Midbrain (tissue), 1 donor: ENCODE measurements around the gene NSUN4.
"Not testable (repeated sequence)": the region's sequence is repeated elsewhere in the genome, so short reads cannot be mapped to it uniquely, and the experiment has no call there.

Source experiments
- DNase-seq: peaks from one replicate; lab custom pipeline; 2025; lab: John Stamatoyannopoulos, UW

Gene NSUN4

DNA sequence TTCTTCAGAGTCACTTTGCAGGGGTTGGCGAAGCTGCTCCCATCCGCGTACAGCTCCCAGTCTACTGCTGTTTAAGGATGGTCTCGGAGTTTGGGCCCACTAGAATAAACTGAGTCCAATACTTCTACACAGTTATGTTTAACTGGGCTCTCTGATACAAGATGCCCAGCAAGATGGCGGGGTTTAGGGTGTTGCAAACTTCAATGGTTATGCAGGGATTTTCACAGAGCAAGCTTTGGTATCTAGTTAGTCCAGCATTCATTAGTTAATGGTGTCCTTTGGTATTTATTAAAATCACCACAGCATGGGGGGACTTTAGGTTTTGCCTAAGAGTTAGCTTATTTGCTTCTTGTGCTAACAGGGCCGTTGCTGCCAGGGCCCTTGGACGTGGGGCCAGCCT lies 12.4 kb upstream of the NSUN4 start:
- not testable (repeated sequence) for DNase-seq

DNA sequence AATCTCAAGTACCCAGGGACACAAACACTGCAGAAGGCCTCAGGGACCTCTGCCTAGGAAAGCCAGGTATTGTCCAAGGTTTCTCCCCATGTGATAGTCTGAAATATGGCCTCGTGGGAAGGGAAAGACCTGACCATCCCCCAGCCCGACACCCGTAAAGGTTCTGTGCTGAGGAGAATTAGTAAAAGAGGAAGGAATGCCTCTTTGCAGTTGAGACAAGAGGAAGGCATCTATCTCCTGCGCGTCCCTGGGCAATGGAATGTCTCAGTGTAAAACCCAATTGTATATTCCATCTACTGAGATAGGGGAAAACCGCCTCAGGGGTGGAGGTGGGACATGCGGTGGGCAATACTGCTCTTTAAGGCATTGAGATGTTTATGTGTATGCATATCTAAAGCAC lies 10.8 kb upstream of the NSUN4 start:
- not testable (repeated sequence) for DNase-seq

DNA sequence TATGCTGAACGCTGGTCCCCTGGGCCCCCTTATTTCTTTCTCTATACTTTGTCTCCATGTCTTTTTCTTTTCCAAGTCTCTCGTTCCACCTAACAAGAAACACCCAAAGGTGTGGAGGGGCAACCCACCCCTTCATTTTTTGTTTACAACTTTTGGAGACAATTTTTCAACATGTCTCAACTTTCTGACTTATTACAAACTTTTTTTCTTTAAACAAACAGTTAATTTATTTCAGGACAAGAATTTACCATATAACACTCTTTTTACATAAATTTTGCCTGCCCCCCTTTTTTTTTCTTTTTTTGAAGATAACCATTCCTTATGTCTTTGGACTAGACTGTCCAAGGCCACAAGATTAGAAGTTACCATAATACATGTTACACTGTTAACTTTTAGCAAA lies 10.2 kb upstream of the NSUN4 start:
- DNase-seq: not testable (repeated sequence)

DNA sequence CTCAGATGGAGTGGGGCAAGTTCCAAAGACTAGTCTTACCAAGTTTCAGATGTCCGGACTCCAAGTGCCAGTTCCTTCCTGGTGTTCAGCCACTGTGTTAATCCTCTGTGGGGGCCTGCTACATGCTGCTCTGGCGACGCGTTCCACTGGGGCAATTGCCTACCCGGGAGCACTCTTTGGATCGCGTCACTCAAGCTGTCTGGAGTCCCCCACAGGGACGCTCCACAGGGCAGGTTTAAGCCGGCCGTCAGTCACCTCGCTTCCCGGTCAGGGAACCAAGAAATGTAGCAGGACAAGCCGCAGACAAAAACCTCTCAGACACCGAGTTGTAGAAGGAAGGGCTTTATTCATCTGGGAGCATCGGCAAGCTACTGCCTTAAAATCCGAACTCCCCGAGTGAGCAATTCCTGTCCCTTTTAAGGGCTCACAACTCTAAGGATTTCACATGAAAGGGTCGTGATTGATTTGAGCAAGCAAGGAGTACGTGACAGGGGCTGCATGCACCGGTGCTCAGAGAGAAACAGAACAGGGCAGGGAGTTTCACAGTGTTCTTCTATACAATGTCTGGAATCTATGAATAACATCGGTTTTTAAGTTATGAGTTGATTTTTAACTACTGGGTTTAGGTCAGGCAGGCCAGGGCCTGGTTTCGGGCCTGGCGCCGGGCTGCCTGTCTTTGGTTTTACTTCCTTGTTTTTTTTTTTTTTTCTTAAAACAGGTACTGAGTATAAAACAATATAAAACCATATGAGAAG lies 8.6 kb upstream of the NSUN4 start:
- not testable (repeated sequence) for DNase-seq

DNA sequence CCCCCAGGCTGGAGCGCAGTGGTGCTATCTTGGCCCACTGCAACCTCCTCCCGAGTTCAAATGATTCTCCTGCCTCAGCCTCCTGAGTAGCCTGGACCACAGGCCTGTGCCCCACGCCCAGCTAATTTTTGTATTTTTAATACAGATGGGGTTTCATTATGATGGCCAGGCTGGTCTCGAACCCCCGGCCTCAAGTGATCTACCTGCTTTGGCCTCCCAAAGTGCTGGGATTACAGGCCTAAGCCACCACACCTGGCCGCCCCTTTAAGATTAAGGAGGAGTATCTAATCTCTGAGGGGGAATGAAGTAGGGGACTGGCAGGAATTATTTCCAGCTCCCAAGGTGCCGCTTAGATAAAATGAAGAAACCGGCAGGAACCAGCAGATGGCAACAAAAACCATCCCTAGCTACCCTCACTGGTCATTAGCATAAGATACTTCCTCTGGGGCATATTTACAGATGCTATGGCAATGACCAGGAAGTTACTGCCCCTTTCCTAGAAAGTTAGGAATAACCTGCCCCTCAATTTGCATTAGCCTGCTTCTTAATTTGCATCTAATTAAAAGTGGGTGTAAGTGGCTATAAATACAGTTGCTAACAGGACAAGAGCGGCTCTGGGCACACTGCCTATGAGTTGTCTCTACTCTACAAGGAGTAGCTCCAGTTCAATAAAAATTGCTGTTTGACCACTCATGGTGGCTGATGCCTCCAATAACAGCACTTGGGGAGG lies 7.1 kb upstream of the NSUN4 start:
- peak; percentile 20 for DNase-seq

DNA sequence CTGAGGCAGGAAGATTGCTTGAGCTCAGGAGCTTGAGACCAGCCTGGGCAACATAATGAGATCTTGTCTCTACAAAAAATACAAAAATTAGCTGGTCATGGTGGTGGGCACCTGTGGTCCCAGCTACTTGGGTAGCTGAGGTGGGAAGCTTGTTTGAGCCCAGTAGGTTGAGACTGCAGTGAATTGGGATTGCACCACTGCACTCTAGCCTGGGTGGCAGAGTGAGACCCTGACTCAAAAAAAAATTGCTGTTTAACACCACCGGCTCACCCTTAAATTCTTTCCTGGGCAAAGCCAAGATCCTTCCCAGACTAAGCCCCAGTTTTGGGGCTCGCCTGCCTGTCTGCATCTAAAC lies 6.6 kb upstream of the NSUN4 start:
- no peak for DNase-seq

DNA sequence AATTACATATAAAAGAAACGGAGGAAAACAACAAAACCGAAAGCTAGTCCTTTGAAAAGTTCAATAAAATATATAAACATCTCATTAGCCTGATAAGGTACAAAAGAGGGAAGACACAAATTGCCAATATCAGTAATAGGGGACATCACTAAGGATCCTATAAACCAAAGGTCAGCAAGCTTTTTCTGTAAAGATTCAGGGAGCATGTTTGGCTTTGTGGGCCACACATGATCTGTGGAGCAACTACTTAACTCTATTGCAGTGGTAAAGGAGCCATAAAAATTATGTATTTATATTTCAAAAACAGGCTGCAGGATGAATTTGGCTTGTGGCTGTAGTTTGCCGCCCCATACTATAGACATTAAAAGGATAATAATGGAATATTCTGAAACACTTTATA lies 5.5 kb upstream of the NSUN4 start:
- DNase-seq: no peak

DNA sequence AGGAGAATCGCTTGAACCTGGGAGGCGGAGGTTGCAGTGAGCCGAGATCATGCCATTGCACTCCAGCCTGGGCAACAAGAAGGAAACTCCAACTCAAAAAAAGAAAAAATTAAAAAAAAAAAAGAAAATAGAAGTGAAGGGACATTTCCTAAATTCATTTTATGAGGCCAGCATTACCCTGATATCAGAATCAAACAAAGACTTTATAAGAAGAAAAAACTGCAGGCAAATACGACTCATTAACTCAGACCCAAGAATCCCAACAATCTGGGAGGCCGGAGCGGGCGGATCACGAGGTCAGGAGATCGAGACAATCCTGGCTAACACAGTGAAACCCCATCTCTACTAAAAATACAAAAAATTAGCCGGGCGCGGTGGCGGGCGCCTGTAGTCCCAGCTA lies 3.2 kb upstream of the NSUN4 start:
- not testable (repeated sequence) for DNase-seq

DNA sequence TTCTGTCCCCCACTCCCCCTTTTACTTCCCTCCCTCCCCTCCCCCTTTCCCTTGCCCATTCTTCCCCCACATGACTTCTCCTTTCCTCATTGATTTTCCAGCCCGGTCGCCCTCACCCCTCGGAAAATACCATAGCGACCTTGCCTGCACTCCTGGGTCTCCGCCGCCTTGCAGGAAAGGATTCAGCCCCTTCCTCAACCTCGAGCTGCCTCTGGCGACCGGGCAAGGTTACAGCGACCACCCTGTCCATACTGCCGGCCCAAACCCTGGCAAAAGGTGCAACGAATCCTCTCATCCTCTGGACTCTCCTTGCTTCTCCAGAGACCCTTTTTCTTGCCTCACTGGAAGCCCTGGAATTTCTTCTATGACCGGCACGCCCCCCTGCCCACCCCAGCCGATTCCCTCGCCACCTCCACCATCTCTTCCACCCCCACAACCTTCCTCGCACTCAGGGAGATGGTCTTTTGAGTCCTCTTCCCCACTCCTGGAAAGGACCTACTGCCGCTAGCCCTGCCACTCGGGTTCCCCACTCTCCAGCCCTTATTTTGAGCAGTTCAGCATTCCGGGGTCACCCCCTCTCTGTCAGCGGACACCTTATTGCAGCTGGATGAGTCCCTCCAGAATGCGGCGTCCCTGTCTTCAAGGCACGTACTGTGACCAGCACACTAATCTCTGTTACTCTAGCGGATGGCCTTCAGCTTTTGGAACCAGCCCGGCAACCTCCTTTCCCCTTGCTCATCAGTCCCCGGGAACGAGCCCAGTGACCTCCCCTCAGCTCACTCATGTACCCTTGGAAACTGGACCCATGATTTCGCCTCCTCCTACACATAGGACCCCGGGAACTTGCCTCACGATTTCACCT lies 846 bp downstream of the NSUN4 start:
- DNase-seq: no peak

DNA sequence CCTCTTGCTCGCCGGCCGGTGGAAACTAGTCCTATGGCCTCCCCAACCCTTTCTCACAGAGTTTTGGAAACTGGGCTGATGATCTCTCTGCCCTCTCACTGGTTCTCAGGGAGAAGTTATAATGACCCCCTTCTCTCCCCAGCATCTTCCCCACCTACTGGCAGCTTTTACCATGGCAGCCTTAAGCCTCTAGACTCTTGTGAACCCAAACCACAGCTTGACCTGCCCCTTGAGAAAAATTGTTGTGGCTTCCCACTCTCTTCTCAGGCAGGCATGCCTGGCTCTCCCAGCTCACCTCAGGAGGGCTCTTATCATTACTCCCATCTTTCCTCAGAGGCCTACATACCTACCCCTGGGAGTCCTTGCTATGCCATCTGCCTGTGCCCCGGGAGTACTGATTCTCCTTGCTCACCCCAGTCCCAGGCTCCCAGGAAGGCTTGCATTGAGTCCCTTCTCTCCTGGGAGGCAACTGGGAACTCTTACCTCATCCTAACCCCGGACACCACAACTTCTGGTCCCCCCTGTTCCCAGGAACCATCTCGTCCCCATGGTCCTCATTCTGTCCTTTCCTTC lies 1.6 kb downstream of the NSUN4 start:
- no peak for DNase-seq

DNA sequence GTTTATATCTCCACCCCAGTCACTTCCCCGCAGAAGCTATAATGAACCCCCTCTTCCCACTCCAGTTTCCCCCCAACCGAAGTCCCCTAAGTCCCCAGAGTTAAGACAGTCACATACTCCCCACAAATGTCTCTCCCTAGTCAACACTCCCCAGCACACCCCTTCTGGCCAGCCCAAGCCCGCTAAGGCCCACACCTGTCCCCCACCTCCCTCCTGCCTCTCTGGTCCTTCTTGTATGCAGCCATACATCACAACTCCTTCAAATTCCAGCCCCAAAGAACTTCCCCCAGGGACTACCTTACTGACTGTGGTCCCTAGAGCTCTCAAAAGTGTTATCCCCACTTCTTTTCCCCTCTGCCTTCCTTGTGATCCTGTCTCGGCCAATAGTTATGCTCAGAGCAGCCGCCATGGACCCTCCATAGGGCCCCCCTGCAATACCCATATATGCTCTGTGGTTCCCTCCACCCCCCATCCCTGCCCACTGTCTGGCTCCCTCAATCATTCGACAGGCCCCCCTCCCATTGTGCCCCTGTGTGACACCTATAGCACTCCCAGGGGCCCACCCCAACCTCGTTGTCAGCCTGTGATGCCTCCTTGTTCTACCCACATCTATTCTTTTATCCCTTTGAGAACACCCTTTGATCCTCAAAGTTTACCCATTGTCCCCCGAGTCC lies 2.2 kb downstream of the NSUN4 start:
- DNase-seq: no peak

DNA sequence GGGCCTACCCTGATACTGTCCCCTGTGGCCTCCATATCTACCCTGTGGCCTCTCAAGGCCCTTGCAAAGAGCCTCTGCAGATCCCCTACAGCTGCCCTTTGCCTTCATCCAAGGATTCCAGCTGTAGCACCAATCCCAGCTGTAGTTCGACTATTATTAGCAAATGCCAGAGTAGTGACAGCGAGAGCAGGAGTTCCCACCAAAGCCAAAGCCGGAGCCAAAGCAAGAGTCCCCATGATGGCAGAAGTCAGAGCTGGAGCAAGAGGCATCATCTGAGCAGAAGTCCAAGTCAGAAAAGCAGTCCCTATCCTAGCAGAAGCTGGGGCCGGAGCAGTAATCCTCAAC lies 2.7 kb downstream of the NSUN4 start:
- no peak for DNase-seq

DNA sequence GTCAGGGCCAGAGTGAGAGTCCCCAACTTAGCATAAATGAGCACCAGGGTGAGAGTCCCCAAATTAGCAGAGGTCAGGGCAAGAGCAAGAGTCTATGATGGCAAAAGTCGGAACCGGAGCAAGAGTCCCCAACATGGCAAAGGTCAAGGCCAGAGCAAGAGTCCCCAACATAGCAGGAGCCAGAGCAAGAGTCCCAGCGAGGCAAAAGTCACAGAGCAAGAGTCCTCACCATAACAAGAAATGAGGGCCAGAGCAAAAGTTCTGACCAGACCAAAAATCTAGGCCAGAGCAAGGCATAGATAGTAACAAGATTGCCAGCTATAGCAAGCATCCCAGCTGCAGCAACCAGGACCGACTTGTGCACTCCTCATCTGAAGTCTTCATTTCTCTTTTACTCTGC lies 3.1 kb downstream of the NSUN4 start:
- DNase-seq: no peak

DNA sequence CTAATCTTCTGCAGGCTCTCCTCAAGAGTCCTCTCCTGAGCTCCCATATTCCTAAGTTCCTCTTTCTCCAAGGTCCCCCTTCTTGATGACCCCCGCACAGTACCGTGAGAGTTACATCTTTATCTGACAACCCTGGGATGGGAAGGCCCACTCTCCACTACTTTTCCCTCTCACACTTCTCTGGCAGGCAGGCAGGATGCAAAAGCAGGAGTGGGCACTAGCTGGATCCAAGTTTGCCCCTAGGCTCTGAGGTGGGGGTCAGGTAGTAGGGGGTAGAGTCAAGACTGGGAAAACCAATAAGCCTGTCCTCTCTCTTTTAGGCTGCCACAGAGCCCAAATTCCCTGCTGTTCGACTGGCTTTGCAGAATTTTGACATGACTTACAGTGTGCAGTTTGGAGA lies 3.9 kb downstream of the NSUN4 start:
- no peak for DNase-seq

DNA sequence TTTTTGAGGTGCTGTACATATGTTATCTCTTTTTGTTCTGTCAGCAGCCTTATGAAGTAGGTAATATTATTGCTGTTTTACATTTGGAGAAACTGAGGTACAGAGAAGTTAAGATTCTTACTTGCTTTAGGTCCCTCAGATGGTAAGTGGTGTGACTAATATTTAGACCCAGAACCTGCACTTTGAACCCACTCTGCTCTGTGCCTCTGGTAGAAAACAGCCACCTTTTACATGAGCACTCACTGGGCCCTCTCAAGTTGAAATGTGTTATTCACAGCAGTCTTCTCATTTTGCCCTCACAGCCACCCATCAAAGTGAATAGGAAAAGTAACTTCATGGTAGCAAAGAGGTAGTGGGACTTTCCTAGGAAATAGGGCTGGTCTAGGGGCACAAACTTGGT lies 4.7 kb downstream of the NSUN4 start:
- DNase-seq: no peak

DNA sequence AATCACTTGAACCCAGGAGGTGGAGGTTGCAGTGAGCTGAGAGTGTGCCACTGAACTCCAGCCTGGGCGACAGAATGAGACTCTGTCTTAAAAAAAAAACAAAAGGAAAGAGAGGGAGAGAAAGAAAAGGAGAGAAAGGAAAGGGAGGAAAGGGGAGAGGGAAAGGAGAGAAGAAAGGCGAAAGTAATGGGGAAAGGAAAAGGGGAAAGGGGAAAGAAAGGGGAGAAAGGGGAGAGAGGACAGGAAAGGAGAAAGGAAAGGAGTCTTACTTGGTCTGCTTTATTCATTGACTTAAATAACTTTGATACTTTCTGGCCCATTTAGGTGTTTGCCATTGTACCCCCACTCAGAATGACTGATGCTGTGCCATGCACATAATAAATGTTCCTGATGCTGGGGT lies 11.8 kb downstream of the NSUN4 start:
- DNase-seq: no peak

DNA sequence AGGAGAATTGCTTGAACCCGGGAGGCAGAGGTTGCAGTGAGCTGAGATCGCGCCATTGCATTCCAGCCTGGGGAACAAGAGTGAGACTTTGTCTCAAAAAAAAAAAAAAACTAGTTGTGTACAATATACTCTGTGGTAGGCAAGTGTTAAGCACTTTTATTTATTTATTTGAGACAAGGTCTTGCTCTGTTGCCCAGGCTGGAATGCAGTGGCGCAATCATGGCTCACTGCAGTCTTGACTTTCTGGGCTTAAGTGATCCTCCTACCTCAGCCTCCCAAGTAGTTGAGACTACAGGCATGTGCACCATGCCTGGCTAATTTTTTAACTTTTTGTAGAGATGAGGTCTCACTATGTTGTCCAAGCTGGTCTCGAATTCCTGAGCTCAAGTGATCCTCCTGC lies 15.3 kb downstream of the NSUN4 start:
- not testable (repeated sequence) for DNase-seq

DNA sequence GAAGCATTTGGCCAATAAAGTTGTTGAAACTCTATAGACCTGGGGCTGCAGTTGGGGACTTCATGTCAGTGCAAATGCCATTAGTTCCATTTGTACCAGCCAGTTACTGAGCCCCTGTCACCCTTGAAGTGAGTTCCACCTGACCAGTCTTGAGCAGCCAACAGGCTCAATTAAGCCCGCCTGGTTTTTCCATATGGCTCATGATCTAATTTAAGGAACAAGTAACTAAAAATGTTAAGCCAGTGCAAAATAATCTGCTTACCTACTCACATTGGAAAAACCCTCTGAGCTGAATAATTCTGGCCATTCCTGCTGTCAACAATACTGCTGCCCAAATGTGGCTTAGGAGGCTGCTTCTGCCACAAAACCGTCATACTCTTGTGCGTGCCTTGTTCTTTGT lies 21.6 kb downstream of the NSUN4 start:
- no peak for DNase-seq

DNA sequence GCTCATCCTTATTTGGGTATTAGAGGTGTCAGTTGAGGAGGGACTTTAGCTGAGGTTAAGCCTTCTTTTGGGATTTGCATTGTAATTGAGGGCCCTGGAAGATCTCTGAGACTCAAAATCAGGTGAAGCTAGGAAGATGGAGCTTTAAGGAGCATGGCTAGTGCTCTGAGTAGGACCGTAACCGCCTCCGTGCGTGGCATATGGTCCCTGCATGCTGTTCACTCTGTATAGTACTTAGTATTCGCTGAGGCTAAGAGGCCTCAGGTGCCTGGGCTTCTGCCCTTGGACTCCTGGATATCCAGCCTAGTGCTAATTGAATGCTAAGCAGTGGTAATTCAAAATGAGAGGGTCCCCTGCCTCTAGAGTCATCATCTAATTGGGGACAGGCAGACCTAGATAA lies 22.5 kb downstream of the NSUN4 start:
- no peak for DNase-seq

DNA sequence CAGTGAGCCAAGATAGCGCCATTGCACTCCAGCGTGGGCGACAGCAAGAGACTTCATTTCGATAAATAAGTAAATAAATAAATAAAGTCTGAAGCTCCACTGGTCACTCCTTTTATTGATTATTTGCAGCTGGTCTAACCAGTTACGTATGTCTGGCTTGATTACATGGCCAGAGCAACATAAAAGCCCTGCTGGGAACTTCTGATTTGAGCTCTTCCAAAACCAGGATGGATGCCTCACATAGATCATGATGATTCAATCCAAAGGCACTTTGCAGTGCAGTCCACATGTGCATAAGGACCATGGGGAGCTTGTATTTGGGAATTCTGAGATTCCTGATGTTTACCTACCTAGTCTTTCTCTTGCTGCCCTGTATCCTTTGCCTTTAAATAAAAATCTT lies 24.0 kb downstream of the NSUN4 start:
- no peak for DNase-seq

DNA sequence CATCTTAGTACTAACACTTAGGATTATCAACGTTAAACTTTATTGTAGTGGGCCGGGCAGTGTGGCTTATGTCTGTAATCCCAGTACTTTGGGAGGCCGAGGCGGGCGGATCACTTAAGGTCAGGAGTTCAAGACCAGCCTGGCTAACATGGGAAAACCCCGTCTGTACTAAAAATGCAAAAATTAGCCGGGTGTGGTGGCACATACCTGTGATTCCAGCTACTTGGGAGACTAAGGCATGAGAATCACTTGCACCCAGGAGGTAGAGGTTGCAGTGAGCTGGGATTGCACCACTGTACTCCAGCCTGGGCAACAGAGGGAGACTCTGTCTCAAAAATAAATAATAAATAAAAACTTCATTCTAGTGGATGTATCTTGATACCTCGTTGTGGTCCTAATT lies 25.2 kb downstream of the NSUN4 start:
- DNase-seq: not testable (repeated sequence)

DNA sequence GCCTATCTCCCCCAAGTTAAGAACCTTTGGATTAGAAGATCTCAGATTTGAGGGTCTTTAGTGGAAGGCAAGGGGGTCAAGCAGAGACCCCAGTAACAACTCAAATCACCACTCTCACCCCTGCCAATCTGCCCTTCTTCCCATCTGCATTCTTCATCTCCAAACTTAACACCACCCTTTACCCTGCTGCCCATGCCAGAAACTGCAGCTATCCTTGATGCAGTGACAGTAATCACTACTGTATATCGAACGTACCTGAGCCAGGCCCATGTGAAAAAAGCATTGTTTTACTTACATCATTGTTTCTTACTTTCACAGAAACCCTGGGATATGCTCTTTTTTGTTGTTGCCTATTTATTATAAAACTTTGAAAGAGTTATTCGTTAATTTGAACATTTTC lies 26.5 kb downstream of the NSUN4 start:
- no peak for DNase-seq
